ENCODE measurements around the gene NRG3. TPM values are rescaled to one million over a fixed set of nuclear protein-coding genes. Genes with fewer than 3 reads are reported as not detected.

The NRG3 gene
- total and polyA plus RNA-seq, 12 donors = 0.46 to 3.8 (median 1.3) TPM

DNA sequence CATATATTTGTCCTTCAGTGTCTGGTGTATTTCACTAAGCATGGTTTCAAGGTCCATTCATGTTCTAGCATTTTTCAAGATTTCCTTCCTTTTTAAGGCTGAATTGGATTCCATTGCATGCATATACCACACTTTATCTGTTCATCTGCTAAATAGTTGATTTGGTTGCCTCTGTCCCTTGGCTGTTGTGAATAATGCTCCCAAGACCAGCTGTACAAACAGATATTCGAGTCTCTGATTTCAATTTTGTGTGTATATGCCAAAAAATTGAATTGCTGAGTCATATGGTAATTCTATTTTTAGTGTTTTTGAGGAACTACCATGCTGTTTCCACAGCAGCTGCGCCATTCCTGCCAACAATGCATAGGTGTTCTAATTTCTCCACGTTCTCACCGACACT lies 216.4 kb downstream of the NRG3 start:
- Histone ChIP-seq H3K27me3 (no peaks in the 10 kb centered on the region), H3K9me3 (replicated peaks in 1 of 3) (no peaks in the 10 kb centered on the region), H3K27ac (no peak overlapping the region), H3K4me1 (replicated peaks in 1 of 2) (no peaks in the 10 kb centered on the region), H3K36me3 (replicated peaks in 1 of 2) (no peaks in the 10 kb centered on the region), H3K4me3 (no peak overlapping the region)
- intact Hi-C loops (cut with DNase I) = no loop called here
- WGBS, 4 donors = 76 to 93% (median 78%) methylated on average over 4 of the region's 4 CpGs
- no peak for DNase-seq
- no peak for TF ChIP-seq CTCF (IDR thresholded peaks at IDR 0.05)
- no peak for TF ChIP-seq POLR2A (IDR thresholded peaks at IDR 0.05)

- no peak for TF ChIP-seq CTCF (IDR thresholded peaks at IDR 0.05)
- TF ChIP-seq POLR2A (IDR thresholded peaks at IDR 0.05) = no peak
- 41 to 65% (median 45%) methylated on average over 2 of the region's 2 CpGs for WGBS, 4 donors
- H3K9me3 ChIP-seq (replicated peaks in 1 of 3) = no peaks in the 10 kb centered on the region
- no peaks in the 10 kb centered on the region for H3K36me3 ChIP-seq (replicated peaks in 1 of 2)
- H3K27ac ChIP-seq = no peak overlapping the region
- no peak overlapping the region for H3K4me3 ChIP-seq
- intact Hi-C loops (cut with DNase I) = no loop called here
- DNase-seq = no peak
- no peaks in the 10 kb centered on the region for H3K4me1 ChIP-seq (replicated peaks in 1 of 2)
- no peaks in the 10 kb centered on the region for H3K27me3 ChIP-seq
Measured at GRCh38 chr10:82092111-82092510, 217.1 kb downstream of the NRG3 start.

DNA sequence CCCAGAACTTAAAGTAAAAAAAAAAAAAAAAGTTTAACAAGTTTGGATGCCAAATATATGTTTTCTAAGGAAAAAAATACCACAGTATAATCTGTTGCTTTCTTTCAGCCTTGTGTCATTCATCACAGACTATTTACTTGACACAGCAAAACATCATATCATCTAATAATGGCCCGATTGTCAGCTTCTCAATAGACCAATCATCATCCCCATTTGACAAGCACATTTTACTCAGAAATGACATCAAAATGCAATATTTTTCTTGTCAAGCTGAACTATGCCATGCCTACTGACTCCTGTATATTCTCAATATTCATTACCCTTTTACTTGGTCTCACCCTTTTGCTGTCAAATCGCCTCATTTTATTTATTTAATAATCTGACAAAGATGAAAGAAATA lies 249.7 kb downstream of the NRG3 start:
- H3K4me3 ChIP-seq = no peak overlapping the region
- intact Hi-C loops (cut with DNase I) = no loop called here
- H3K4me1 ChIP-seq (replicated peaks in 1 of 2) = no peaks in the 10 kb centered on the region
- no peaks in the 10 kb centered on the region for H3K36me3 ChIP-seq (replicated peaks in 1 of 2)
- no peak for DNase-seq
- TF ChIP-seq POLR2A (IDR thresholded peaks at IDR 0.05) = no peak
- TF ChIP-seq CTCF (IDR thresholded peaks at IDR 0.05) = no peak
- H3K9me3 ChIP-seq (replicated peaks in 1 of 3) = no peaks in the 10 kb centered on the region
- no peak overlapping the region for H3K27ac ChIP-seq
- WGBS, 4 donors = 75 to 78% (median 76%) methylated on average over 2 of the region's 2 CpGs
- H3K27me3 ChIP-seq = no peaks in the 10 kb centered on the region

DNA sequence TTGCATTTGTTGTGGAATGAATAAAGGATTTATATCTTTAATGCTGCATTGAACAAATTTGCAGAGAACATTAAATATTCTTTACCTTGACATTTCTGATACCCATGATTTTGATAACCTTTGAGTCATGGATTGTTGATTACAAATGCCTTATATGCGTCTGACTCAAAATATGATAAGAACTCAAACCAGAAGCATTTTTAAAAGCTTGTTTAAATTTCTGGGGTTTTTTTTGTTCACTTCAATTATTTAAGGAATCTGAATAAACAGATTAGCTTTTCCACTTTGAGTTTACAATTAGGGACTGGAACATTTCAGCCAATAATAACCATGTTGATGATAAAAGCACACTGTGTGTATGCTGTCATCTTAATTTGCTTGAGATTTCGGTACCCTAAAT lies 253.5 kb downstream of the NRG3 start:
- H3K27me3 ChIP-seq = no peaks in the 10 kb centered on the region
- DNase-seq = no peak
- no peak overlapping the region for H3K4me3 ChIP-seq
- no peaks in the 10 kb centered on the region for H3K4me1 ChIP-seq (replicated peaks in 1 of 2)
- TF ChIP-seq POLR2A (IDR thresholded peaks at IDR 0.05) (no peak), CTCF (IDR thresholded peaks at IDR 0.05) (no peak)
- intact Hi-C loops (cut with DNase I) = no loop called here
- no peaks in the 10 kb centered on the region for H3K36me3 ChIP-seq (replicated peaks in 1 of 2)
- no peaks in the 10 kb centered on the region for H3K9me3 ChIP-seq (replicated peaks in 1 of 3)
- WGBS, 4 donors = 43 to 56% (median 45%) methylated on average over 2 of the region's 2 CpGs
- no peak overlapping the region for H3K27ac ChIP-seq
